ENCODE results near the gene ZNF621.

Gene ZNF621

DNA sequence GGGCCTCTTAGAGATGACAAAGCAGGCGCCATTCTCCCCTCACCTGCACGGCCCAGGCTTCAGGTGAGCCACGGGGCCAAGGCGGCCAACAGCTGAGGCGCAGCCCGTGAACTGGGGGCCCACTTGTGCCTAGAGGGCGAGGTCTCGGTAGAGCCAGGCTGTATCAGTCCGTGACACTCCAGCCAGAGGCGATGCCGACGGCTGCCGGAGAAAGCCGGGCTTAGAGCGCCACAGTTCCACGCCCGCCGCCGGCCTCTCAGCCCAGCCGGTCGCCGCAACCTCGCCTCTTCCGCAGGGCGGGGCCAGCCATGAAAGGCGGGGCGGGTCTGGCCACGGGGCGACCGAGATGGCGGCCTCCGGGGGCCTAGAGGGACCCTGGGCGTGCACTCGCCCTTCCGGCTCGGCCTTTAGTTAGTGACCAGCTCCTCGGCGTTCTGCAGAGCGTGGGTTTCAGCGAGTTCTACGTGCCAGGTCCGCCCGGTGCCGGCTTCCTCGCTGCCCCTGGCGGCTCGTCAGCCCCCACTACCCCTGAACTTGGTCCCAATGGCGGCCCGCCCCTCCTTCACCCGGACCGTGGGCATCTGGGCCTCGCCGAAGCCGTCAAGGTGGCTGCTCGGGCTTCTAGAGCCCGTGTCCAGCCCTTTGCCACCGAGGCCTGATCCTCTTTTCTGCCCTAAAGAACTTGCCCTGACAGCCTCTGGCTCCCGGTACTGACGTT is at the start of gene ZNF621:
Gene ZNF621, plus strand, starts transcription at position 393 of the 718 bp plus-strand sequence. CDS start 881 bp downstream, outside the sequence.
- peak; percentile 82 for DNase-seq

DNA sequence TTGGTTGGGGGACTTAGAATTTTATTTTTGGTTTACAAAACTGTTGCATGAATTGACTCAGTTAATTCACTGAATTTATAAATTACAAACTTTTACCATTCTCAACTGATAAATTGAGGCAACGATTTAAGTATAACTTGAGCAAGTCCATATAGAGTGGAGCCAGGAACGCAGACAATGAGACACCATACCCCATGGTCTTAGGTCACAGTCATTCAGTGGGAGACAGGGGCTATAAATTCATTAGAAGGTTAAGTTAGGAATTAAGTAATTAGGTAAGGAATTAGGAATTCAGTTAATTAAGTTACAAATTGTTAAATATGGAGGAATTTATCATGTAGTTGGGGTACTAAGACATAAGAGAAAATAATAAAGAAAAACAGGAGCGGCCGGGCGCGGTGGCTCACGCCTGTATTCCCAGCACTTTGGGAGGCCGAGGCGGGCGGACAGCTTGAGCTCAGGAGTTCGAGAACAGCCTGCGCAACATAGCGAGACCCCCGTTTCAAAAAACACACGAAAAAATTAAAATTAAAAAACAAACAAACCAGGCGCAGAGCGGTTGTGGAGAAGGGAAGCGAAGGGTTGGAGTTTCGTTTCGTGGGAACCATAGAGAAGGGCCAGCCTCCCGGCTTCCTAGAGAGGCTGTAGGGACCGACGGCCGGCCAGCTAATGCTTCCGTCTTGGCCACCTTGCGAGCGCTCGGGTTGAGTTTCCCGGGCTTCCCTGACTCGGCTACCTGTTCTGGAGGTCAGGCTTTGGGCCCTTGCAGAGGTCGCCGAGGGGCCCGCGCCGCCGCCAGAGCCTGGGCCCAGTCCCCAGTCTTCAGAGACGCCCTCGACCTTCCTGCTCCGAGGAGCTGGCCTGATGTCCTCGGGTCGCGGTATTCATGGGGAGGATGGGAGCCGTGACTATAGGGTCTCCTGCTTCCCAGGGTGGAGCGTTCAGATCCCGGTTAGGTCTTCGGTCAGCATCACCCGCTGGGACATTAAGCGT is 48.0 kb upstream of the ZNF621 start, which contains the start of gene ZNF619:
Gene ZNF619, plus strand, starts transcription at position 645 of the 993 bp plus-strand sequence. CDS start 858 bp downstream, outside the sequence.
- DNase-seq: peak; percentile 52

- no peak for DNase-seq
These were observed 47.1 kb upstream of the ZNF621 start for GRCh38 chr3:40477666-40478065.

DNA sequence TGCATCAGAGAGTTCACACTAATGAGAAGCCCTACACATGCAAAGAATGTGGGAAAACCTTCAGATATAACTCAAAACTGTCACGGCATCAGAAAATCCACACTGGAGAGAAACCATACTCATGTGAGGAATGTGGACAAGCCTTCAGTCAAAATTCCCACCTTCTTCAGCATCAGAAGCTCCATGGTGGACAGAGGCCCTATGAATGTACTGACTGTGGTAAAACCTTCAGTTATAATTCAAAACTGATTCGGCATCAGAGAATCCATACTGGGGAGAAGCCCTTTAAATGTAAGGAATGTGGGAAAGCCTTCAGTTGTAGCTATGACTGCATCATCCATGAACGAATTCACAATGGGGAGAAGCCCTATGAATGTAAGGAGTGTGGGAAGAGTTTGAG is 37.6 kb upstream of the ZNF621 start:
- DNase-seq: no peak

DNA sequence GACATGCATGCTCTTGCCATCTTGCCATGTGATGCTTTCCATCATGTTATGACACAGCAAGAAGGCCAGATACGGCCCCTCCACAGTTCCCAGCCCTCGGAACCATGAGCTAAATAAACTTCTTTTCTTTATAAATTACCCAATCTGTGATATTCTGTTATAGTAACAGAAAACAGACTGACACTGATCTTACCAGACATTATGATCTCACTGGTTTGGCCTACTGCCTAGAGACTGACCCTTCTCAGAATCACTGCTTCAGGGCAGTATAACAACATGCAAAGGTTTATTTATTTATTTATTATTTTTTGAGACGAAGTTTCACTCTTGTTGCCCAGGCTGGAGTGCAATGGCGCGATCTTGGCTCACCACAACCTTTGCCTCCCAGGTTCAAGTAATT is 33.8 kb upstream of the ZNF621 start:
- DNase-seq: no peak

- no peak for DNase-seq
These were observed 30.1 kb upstream of the ZNF621 start for GRCh38 chr3:40494698-40495097.

DNA sequence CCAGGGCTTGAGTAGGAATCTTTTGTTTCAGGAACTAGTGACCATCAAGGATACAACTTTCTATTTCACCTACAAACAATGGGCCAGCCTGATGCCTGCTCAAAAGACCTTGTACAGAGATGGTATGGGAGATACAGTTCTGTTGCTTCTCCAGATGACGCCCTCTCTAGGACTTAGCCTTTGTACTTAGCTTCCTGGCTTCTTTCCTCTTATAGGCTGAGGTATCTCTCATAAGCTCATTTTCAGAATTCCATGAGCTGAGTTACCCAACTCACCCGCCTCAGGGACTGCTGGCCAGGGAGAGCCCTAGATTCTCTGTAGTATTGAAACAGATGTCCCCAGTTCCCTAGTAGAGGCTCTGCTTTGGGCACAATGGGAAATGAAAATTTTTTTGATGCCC is 27.5 kb upstream of the ZNF621 start:
- no peak for DNase-seq

DNA sequence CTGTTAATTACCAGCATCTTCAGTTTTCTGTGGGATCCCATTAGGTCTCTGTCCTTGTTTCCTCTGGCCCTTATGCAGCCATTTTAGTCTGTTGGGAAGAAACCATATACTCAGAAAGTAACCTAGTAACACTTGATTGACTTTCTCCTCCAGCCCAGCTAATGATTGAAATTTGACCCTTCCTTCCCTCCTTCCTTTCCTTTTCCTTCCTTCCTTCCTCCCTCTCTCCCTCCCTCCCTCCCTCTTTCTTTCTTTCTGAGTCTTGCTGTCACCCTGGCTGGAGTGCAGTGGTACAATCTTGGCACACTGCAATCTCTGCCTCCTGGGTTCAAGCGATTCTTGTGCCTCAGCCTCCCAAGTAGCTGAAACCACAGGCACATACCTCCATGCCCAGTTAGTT is 24.8 kb upstream of the ZNF621 start:
- DNase-seq: no peak

DNA sequence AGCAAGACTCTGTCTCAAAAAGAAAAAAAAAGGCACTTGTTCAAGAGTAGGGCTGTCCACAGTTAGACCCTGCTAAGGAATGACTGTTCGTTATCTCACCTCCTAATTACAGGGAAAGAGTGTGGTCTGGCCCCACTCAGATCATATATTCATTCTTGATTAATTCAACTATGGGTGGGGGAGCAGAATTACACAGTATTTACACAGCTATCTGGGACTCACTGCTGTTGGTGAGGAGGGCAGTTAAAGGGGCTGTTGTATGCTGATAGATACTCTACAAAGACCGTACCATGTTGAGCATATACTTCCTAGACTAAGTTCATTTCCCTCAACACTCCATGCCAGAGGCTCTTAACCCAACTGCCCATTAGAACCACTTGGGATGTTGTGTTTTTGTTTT is 22.7 kb upstream of the ZNF621 start:
- no peak for DNase-seq

DNA sequence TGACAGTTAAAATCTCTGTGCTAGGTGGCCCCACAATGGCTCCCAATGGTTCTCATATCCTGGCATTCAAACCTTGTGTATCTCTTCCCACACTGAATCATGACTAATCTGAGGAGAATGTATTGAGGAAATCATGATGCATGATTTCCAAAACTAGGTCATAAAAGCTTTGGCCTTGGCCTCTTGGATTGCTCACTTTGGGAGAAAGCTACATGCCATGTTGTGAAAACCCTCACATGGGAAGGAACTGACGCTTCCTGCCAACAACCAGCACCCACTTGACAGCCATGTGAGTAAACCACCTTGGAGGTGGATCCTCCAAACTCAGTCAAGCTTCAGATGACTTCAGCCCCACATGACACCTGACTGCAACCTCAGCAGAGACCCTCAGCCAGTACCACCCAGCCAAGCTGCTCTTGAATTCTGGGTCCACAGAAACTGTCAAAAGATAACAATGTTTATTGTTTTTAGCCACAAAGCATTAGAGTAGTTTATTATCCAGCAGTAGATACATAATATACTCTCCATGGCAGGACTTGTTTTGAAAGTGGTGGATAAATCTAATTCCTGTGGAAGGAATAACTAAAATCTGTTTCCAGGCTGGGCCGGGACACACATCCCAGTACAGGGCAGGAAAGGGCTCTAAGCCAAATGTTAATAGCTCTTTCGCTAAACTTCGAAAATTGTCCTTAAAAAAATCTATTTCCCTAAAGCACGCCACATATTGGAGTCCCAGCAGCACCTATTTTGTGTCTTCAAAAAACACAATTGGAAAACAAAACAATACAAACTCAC is 19.9 kb upstream of the ZNF621 start:
- DNase-seq: no peak

DNA sequence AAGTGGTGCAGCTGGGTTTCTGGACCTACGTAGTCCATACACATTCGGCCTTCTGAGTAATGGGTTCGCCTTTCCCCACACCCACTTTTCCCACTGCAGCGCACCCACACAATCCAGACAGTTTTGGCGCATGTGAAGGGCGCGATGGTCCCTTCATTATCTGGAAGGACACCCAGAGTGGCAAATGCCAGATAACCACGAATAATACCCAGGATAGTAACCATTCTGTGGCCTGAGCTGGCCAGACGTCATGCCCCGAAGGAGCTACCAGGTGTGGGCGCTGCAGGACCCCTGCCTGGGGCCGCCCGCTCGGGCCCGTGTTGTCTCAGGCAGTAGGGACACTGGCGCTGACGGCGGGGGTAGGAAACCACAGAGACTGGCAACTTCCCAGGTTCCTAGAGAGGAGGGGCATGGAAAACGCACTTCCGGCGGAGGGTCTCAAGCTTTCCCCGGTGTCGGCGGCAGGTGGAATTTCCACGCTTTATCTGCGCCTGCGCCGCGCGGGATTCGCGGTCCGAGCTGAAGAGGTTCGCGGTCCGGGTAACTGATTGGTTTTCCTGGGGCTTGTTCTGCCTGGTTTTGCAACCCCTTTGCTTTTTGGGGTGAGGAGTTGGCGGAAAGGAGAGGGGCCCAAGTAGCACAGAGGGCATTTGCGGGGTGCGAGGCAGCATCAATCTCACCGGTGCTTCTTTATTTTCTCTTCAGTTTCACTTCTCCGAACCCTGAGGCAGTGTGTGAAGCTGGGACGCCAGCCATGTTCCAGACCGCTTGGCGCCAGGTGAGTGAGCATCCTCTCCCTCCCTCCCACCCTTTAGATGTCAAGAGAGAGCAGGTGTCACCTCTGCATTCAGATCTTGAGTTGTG is 18.9 kb upstream of the ZNF621 start, which contains the start of gene ZNF620:
Gene ZNF620, plus strand, starts transcription at position 441 of the 864 bp plus-strand sequence. Its CDS starts 314 bp downstream, at position 755.
- DNase-seq: peak; percentile 36

- no peak for DNase-seq
These were observed 13.6 kb upstream of the ZNF621 start for GRCh38 chr3:40511031-40511718.

DNA sequence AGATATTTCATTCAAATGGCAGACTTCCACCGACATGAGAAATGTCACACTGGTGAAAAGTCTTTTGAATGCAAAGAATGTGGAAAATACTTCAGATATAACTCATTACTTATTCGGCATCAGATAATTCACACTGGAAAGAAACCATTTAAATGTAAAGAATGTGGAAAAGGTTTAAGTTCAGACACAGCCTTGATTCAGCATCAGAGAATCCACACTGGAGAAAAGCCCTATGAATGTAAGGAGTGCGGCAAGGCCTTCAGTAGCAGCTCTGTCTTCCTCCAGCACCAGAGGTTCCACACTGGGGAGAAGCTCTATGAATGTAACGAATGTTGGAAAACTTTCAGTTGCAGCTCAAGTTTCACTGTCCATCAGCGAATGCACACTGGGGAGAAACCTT is 8.6 kb upstream of the ZNF621 start:
- no peak for DNase-seq

- DNase-seq: no peak
These were observed 6.7 kb upstream of the ZNF621 start for GRCh38 chr3:40518067-40518466.

GRCh38 chr3:40518848-40519247 is 5.9 kb upstream of the ZNF621 start:
- no peak for DNase-seq

GRCh38 chr3:40521254-40521653 is 3.5 kb upstream of the ZNF621 start:
- no peak for DNase-seq

DNA sequence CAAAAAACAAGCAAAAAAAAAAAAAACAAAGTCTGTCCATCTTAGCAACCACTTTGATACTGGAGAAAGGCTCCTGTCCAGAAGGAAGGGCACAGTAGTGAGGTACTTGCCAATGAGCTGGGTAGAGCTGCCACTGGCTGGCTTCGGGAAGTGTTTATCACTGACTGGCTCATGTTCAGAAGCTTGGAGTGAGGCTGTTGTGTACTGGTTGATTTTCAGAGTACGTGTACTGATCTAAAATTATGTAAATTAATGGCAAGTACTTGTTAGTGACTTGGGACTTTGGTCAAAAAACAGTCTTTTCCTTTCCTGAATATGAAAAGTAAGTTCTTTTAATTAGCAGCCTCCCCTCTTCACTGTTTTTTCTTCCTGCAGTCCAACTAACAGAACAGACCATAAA is 979 bp upstream of the ZNF621 start:
- no peak for DNase-seq

GRCh38 chr3:40524222-40524567 is 565 bp upstream of the ZNF621 start:
- no peak for DNase-seq

GRCh38 chr3:40528426-40528825 is 3.7 kb downstream of the ZNF621 start:
- DNase-seq: no peak

DNA sequence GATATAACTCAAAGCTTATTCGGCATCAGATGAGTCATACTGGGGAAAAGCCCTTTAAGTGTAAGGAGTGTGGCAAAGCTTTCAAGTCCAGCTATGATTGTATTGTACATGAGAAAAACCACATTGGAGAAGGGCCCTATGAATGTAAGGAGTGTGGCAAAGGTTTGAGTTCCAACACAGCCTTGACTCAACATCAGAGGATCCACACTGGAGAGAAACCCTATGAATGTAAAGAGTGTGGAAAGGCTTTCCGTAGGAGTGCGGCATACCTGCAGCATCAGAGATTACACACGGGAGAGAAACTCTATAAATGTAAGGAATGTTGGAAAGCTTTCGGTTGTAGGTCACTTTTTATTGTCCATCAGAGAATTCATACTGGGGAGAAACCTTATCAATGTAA is 7.5 kb downstream of the ZNF621 start:
- DNase-seq: no peak

- DNase-seq: no peak
These were observed 9.5 kb downstream of the ZNF621 start for GRCh38 chr3:40534283-40534682.
